ENCODE measurements around the gene YPEL1.

Gene YPEL1

GRCh38 chr22:21651521-21652009 is 84.0 kb downstream of the YPEL1 start:
- in situ Hi-C loops (cut with MboI; ENCODE audit: low sequenced_read_pairs, unreplicated experiment), result no loop called here

GRCh38 chr22:21650823-21651520 is 84.6 kb downstream of the YPEL1 start:
- DNase-seq (ENCODE audit: low spot score), result no peak
- in situ Hi-C loops (cut with MboI; ENCODE audit: low sequenced_read_pairs, unreplicated experiment), result no loop called here
- TF ChIP-seq, protein P1, sequence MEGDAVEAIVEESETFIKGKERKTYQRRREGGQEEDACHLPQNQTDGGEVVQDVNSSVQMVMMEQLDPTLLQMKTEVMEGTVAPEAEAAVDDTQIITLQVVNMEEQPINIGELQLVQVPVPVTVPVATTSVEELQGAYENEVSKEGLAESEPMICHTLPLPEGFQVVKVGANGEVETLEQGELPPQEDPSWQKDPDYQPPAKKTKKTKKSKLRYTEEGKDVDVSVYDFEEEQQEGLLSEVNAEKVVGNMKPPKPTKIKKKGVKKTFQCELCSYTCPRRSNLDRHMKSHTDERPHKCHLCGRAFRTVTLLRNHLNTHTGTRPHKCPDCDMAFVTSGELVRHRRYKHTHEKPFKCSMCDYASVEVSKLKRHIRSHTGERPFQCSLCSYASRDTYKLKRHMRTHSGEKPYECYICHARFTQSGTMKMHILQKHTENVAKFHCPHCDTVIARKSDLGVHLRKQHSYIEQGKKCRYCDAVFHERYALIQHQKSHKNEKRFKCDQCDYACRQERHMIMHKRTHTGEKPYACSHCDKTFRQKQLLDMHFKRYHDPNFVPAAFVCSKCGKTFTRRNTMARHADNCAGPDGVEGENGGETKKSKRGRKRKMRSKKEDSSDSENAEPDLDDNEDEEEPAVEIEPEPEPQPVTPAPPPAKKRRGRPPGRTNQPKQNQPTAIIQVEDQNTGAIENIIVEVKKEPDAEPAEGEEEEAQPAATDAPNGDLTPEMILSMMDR (IDR thresholded peaks at IDR 0.05; ENCODE audit: borderline replicate concordance, control extremely low read depth, extremely low read depth, insufficient read depth, missing control alignments), result no peak

More at GRCh38 chr22:21651521-21652009, 84.0 kb downstream of the YPEL1 start:
- no peak for DNase-seq (ENCODE audit: low spot score)
- TF ChIP-seq, protein P1 (IDR thresholded peaks at IDR 0.05; ENCODE audit: borderline replicate concordance, control extremely low read depth, extremely low read depth, insufficient read depth, missing control alignments), result no peak

DNA sequence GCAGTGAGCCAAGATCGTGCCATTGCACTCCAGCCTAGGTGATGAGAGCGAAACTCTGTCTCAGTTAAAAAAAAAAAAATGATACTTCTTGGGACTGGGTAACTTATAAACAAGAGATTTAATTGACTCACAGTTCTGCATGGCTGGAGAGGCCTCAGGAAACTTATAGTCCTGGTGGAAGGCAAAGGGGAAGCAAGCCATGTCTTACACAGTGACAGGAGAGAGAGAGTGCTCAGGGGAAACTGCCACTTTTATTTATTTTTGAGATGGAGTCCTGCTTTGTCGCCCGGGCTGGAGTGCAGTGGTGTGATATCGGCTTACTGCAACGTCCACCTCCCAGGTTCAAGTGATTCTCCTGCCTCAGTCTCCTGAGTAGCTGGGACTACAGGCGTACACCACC is 85.3 kb downstream of the YPEL1 start:
- TF ChIP-seq, protein P1 (IDR thresholded peaks at IDR 0.05; ENCODE audit: borderline replicate concordance, control extremely low read depth, extremely low read depth, insufficient read depth, missing control alignments), result no peak
- in situ Hi-C loops (cut with MboI; ENCODE audit: low sequenced_read_pairs, unreplicated experiment), result no loop called here
- no peak for DNase-seq (ENCODE audit: low spot score)

Measured in GM13976 (cell line).